HEK293T (cell line): ENCODE results near the gene CCDC142.
A peak's percentile ranks its signal among the peaks of the same experiment; 100 is the strongest.

Experiments
- CTCF ChIA-PET: fragments of 350-600 bp; formaldehyde crosslinking; extraction: SDS; loops from one replicate; lab custom pipeline; 2021; ENCODE audit warnings: antibody characterized with exemption, inconsistent platforms; lab: Yijun Ruan, JAX
- POLR2A ChIA-PET: fragments of 350-600 bp; formaldehyde crosslinking; extraction: SDS; loops from one replicate; lab custom pipeline; 2020; ENCODE audit warnings: antibody characterized with exemption, inconsistent platforms; lab: Yijun Ruan, JAX
- DNase-seq: peaks from one replicate; pipeline ENCODE4 v3.0.0; 2012; ENCODE audit warnings: mixed read lengths; ENCODE audit errors: extremely low spot score
- ARNT ChIP-seq: fragments of 450-650 bp; IDR thresholded peaks from 2 replicates; pipeline ENCODE4 v1.6.1; 2017; ENCODE audit warnings: mild to moderate bottlenecking
- BHLHE40 ChIP-seq: fragments of 450-650 bp; IDR thresholded peaks from 2 replicates; pipeline ENCODE4 v1.6.1; 2016; ENCODE audit warnings: mild to moderate bottlenecking, moderate library complexity, borderline replicate concordance
- CTBP1 ChIP-seq: fragments of 450-650 bp; IDR thresholded peaks from 2 replicates; pipeline ENCODE4 v1.6.1; 2016; ENCODE audit warnings: borderline replicate concordance
- ELF4 ChIP-seq: fragments of 450-650 bp; IDR thresholded peaks from 2 replicates; pipeline ENCODE4 v1.6.1; 2017; ENCODE audit warnings: antibody characterized with exemption
- FOXA1 ChIP-seq: fragments of 450-650 bp; IDR thresholded peaks from 2 replicates; pipeline ENCODE4 v1.6.1; 2016; ENCODE audit warnings: mild to moderate bottlenecking
- FOXK2 ChIP-seq: fragments of 450-650 bp; IDR thresholded peaks from 2 replicates; pipeline ENCODE4 v1.6.1; 2016; ENCODE audit warnings: mild to moderate bottlenecking
- FOXM1 ChIP-seq: fragments of 450-650 bp; IDR thresholded peaks from 2 replicates; pipeline ENCODE4 v1.6.1; 2017; ENCODE audit warnings: mild to moderate bottlenecking, borderline replicate concordance
- HDGF ChIP-seq: fragments of 450-650 bp; IDR thresholded peaks from 2 replicates; pipeline ENCODE4 v1.6.1; 2017; ENCODE audit warnings: antibody characterized with exemption, borderline replicate concordance
- L3MBTL2 ChIP-seq: fragments of 450-650 bp; conservative IDR thresholded peaks from 2 replicates; pipeline ENCODE4 v1.6.1; 2016; ENCODE audit warnings: mild to moderate bottlenecking
- LEF1 ChIP-seq: fragments of 450-650 bp; IDR thresholded peaks from 2 replicates; pipeline ENCODE4 v1.6.1; 2017; ENCODE audit warnings: mild to moderate bottlenecking, borderline replicate concordance
- NFRKB ChIP-seq: fragments of 450-650 bp; IDR thresholded peaks from 2 replicates; pipeline ENCODE4 v1.6.1; 2016; ENCODE audit warnings: mild to moderate bottlenecking, moderate library complexity
- PKNOX1 ChIP-seq: fragments of 450-650 bp; IDR thresholded peaks from 2 replicates; pipeline ENCODE4 v1.6.1; 2016
- SP1 ChIP-seq: fragments of 450-650 bp; IDR thresholded peaks from 2 replicates; pipeline ENCODE4 v1.6.1; 2017
- SUZ12 ChIP-seq: fragments of 450-650 bp; IDR thresholded peaks from 2 replicates; pipeline ENCODE4 v1.6.1; 2016; ENCODE audit warnings: mild to moderate bottlenecking
- TARDBP ChIP-seq: fragments of 450-650 bp; IDR thresholded peaks from 2 replicates; pipeline ENCODE4 v1.6.1; 2016
- ZNF384 ChIP-seq: fragments of 450-650 bp; IDR thresholded peaks from 2 replicates; pipeline ENCODE4 v1.6.1; 2016

The CCDC142 gene

GRCh38 chr2:74528600-74529356 lies 46.0 kb upstream of the CCDC142 start:
- DNase-seq, result no peak
- TF ChIP-seq ZNF384 (no peak), SP1 (no peak), LEF1 (no peak), ELF4 (no peak), BHLHE40 (no peak), HDGF (no peak), FOXK2 (no peak), CTBP1 (no peak), FOXM1 (no peak), PKNOX1 (no peak)
- ChIA-PET POLR2A (interaction anchor here (1.1 to 8.4 kb wide), 12 partner anchors 9 to 137 kb away, joined by 3 to 70 read pairs (median 4); partner anchors contain the start of genes CCDC142, INO80B, MRPL53 and PCGF1), CTCF (no interaction called here)

DNA sequence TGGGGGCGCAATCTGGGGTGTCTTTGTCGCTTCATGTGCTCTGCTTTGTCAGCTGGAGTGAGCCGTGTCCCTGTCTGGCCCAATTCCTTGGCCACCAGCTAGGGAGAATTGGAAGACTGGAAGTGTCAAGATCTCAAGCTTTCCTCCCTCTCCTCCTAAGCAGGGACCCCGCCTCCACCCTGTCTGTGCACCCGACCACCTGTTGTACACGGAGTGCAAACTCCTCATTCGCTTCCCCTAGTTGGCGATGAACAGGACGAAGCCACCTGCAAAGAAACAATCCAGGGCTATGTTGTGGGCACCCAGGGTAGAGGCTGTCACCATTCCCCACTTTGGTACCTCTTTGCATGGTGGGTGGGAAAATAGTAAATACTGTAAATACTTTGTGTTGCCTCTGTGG lies 44.9 kb upstream of the CCDC142 start:
- no peak for DNase-seq
- ChIA-PET POLR2A (interaction anchor here (1.1 to 8.4 kb wide), 2 partner anchors 16 to 20 kb away, joined by 3 to 70 read pairs; partner anchors contain the start of gene PCGF1), CTCF (no interaction called here)
- TF ChIP-seq FOXA1 (no peak), NFRKB (no peak), L3MBTL2 (no peak), SUZ12 (no peak), LEF1 (no peak), ZNF384 (no peak), FOXM1 (no peak), SP1 (no peak), PKNOX1 (no peak), HDGF (no peak), ELF4 (no peak), TARDBP (no peak), BHLHE40 (no peak), CTBP1 (no peak), ARNT (no peak), FOXK2 (no peak)

GRCh38 chr2:74526649-74527230 lies 43.9 kb upstream of the CCDC142 start:
- no peak for DNase-seq
- TF ChIP-seq ZNF384 (no peak), SP1 (no peak), HDGF (no peak), LEF1 (no peak), SUZ12 (no peak), FOXK2 (no peak), ELF4 (no peak), FOXA1 (no peak), PKNOX1 (no peak), ARNT (no peak), BHLHE40 (no peak), TARDBP (no peak), NFRKB (no peak), FOXM1 (no peak)
- CTCF ChIA-PET, result interaction anchor here (1.0 kb wide), 1 partner anchor 62 kb away, joined by 3 read pairs; no protein-coding TSS in a partner anchor
- POLR2A ChIA-PET, result interaction anchor here (1.1 to 8.4 kb wide), 3 partner anchors 17 to 44 kb away, joined by 3 to 70 read pairs (median 3); partner anchors contain the start of gene PCGF1

DNA sequence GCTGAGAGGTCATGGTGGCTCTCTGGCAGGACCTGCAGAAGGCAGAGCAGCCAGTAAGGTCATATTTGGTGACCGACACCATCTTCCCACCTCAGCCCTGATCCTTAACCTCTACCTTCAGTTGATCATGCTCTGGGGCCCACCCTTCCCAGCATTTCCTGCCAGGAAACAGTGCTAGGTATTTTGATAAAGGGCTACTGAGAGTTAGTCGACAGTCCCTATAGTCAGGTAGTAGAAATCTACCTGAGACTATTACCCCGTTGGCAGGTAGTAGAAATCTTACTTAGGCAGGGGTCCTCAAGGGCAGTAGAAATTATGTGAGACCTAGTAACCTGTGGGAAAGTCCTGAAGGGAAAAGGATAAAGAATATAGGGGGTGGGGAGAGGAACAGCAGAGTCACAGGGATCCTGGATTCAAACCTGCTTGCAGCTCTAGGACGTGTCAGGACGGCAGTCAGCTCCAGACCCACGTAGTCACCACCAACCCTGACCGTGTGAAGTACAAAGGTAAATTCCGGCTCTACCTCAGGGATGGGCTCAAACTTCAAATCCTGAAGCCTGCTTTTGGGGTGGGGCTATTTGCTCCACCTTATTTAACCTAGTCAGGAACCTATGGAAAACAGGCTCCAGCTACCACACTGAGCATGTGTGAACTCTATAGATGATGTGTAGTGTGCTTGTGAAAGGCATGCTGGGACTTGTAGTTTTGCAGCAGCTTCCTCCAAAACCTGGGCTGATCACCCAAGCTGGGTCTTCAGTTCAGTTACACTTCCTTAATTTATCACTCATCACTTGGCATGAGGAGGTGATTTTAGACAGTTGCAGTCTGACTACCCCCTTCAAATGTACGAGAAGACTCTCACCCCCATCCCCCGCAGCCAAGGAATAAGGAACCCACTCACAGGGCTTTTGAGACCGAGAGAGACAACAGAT lies 43.2 kb upstream of the CCDC142 start, which contains the start of gene DQX1:
TSS of gene DQX1 (minus strand) at position 515 of the 932 bp plus-strand sequence. CDS start at position 13, 502 bp downstream.
- DNase-seq, result peak; percentile 51
- CTCF ChIA-PET, result interaction anchor here (1.0 kb wide), 1 partner anchor 63 kb away, joined by 3 read pairs; no protein-coding TSS in a partner anchor
- POLR2A ChIA-PET, result interaction anchor here (1.3 to 8.4 kb wide), 2 partner anchors 18 to 44 kb away, joined by 3 to 70 read pairs; partner anchors contain the start of gene PCGF1
- TF ChIP-seq ARNT (no peak), SP1 (no peak), TARDBP (no peak), LEF1 (no peak), PKNOX1 (no peak), ZNF384 (no peak), SUZ12 (no peak), FOXA1 (no peak), FOXM1 (no peak), CTBP1 (no peak), NFRKB (no peak)
